ENCODE results near the gene SDHAF2.
"Not testable (repeated sequence)": the region's sequence is repeated elsewhere in the genome, so short reads cannot be mapped to it uniquely, and the experiment has no call there.

SDHAF2 gene

GRCh38 chr11:61479360-61480058 lies 49.6 kb downstream of the SDHAF2 start:
- not testable (repeated sequence) for DNase-seq

- no peak for DNase-seq
Measured at GRCh38 chr11:61480261-61480993, 50.5 kb downstream of the SDHAF2 start.

- peak; percentile 95 for DNase-seq
Measured at GRCh38 chr11:61480994-61481335, 51.0 kb downstream of the SDHAF2 start.

- no peak for DNase-seq
Measured at GRCh38 chr11:61481806-61482205, 51.9 kb downstream of the SDHAF2 start.

- DNase-seq: peak; percentile 86
Measured at GRCh38 chr11:61482513-61482912, 52.6 kb downstream of the SDHAF2 start.

- DNase-seq: no peak
Measured at GRCh38 chr11:61484541-61484940, 54.6 kb downstream of the SDHAF2 start.

GRCh38 chr11:61485080-61485479 lies 55.2 kb downstream of the SDHAF2 start:
- DNase-seq: no peak

- DNase-seq: no peak
Measured at GRCh38 chr11:61486011-61486620, 56.2 kb downstream of the SDHAF2 start.

- DNase-seq: no peak
Measured at GRCh38 chr11:61486779-61487178, 56.9 kb downstream of the SDHAF2 start.

- no peak for DNase-seq
Measured at GRCh38 chr11:61487342-61488025, 57.6 kb downstream of the SDHAF2 start.

GRCh38 chr11:61488651-61489291 lies 58.8 kb downstream of the SDHAF2 start:
- DNase-seq: peak; percentile 97

GRCh38 chr11:61489833-61490721 lies 60.2 kb downstream of the SDHAF2 start:
- peak; percentile 83 for DNase-seq

- DNase-seq: peak; percentile 47
Measured at GRCh38 chr11:61491736-61492395, 61.9 kb downstream of the SDHAF2 start.

- DNase-seq: no peak
Measured at GRCh38 chr11:61494381-61494961, 64.5 kb downstream of the SDHAF2 start.

GRCh38 chr11:61495801-61496601 lies 66.1 kb downstream of the SDHAF2 start:
- no peak for DNase-seq
